Loucy (cell line): ENCODE results near the gene NECAP2.
A peak's percentile ranks its signal among the peaks of the same experiment; 100 is the strongest.
"Not testable (repeated sequence)": the region's sequence is repeated elsewhere in the genome, so short reads cannot be mapped to it uniquely, and the experiment has no call there.

Experiments
- H2AFZ ChIP-seq: fragments of 200-600 bp; sonication (generic); 2 replicates; pipeline ENCODE4 v1.6.0; 2016; ENCODE audit warnings: antibody characterized with exemption, mild to moderate bottlenecking, low read length, moderate library complexity
- H3F3A ChIP-seq: fragments of 200-600 bp; 2 replicates; pipeline ENCODE4 v1.6.0; 2016; ENCODE audit warnings: antibody characterized with exemption, low read depth, mild to moderate bottlenecking
- H3K27me3 ChIP-seq: fragments of 200-600 bp; sonication (generic); 2 replicates; pipeline ENCODE4 v1.6.1; 2014; ENCODE audit warnings: low read length, mild to moderate bottlenecking; ENCODE audit not compliant: insufficient read depth, poor library complexity, severe bottlenecking
- H3K36me3 ChIP-seq: fragments of 200-600 bp; sonication (generic); 2 replicates; pipeline ENCODE4 v1.6.1; 2016; ENCODE audit warnings: low read length; ENCODE audit not compliant: insufficient read depth
- H3K4me1 ChIP-seq: fragments of 200-600 bp; sonication (generic); 2 replicates; pipeline ENCODE4 v1.5.1; 2014; ENCODE audit warnings: low read length, mild to moderate bottlenecking; ENCODE audit not compliant: insufficient read depth, poor library complexity, severe bottlenecking
- H3K4me2 ChIP-seq: fragments of 200-600 bp; sonication (generic); 2 replicates; pipeline ENCODE4 v1.6.0; 2014; ENCODE audit warnings: antibody characterized with exemption, low read length, low read depth, mild to moderate bottlenecking; ENCODE audit not compliant: poor library complexity, severe bottlenecking
- H3K4me3 ChIP-seq: fragments of 200-600 bp; sonication (generic); 2 replicates; pipeline ENCODE4 v1.5.1; 2014; ENCODE audit warnings: low read length, mild to moderate bottlenecking, mixed read lengths; ENCODE audit not compliant: poor library complexity, severe bottlenecking
- H3K79me2 ChIP-seq: fragments of 200-600 bp; sonication (generic); 2 replicates; pipeline ENCODE4 v1.6.1; 2014; ENCODE audit warnings: low read length; ENCODE audit not compliant: insufficient read depth
- H3K9ac ChIP-seq: fragments of 200-600 bp; sonication (generic); 2 replicates; pipeline ENCODE4 v1.6.0; 2014; ENCODE audit warnings: mild to moderate bottlenecking, low read depth, low read length, moderate library complexity; ENCODE audit not compliant: poor library complexity, severe bottlenecking
- H3K9me2 ChIP-seq: fragments of 200-600 bp; sonication (generic); replicated peaks from 2 replicates; pipeline ENCODE4 v1.6.1; 2016; ENCODE audit warnings: low read depth, low read length, mixed read lengths
- H3K9me3 ChIP-seq: fragments of 200-600 bp; sonication (generic); 2 replicates; pipeline ENCODE4 v1.6.1; 2014; ENCODE audit warnings: mild to moderate bottlenecking, antibody characterized with exemption, low read length, low read depth; ENCODE audit not compliant: insufficient read depth
- H4K20me1 ChIP-seq: fragments of 200-600 bp; sonication (generic); 2 replicates; pipeline ENCODE4 v1.6.0; 2014; ENCODE audit warnings: antibody characterized with exemption, low read length, mild to moderate bottlenecking; ENCODE audit not compliant: insufficient read depth, poor library complexity, severe bottlenecking
- EZH2phosphoT487 ChIP-seq: fragments of 200-600 bp; IDR thresholded peaks from 2 replicates; pipeline ENCODE4 v1.6.1; 2018; ENCODE audit warnings: antibody characterized with exemption, mild to moderate bottlenecking, moderate library complexity, borderline replicate concordance
- TF ChIP-seq, protein P1 (sequence below): fragments of 200-600 bp; sonication (generic); conservative IDR thresholded peaks from 2 replicates; pipeline ENCODE4 v1.5.1; 2014; ENCODE audit warnings: mild to moderate bottlenecking, antibody characterized with exemption, low read length

Gene NECAP2

DNA sequence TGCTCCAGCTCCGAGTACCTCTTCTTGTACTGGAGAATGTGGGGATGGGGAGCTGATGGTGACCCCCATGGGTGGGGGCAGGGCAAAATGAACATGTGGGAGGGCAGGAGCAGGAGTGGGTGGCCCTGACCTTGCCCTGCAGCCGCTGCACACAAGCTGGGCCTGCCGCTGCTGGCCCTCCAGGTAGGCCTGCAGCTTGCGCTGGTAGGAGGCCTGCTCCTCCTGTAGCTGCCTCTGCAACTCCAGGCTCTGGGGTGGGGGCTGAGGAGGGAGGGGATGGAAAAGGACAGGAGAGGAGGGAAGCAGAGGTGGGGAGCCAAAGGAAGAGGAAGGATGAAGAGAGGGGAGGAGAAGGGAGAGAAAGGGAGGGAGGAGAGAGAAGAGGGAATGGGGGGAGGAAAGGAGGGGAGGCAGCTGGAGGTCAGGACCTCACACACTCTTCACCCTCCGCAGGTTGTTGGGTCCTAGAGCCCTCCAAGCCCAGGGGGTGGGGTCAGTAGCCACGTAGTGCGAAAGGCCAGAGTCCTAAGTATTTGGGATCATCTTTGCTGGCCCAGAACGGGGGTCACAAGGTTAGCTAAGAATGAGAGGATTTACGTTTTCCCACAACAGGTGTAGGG, 50.6 kb downstream of the NECAP2 start:
- H3K27me3 ChIP-seq: no peaks in the 10 kb centered on the region
- H4K20me1 ChIP-seq: no peaks in the 10 kb centered on the region
- no peaks in the 10 kb centered on the region for H3K4me1 ChIP-seq
- no peaks in the 10 kb centered on the region for H3K9me3 ChIP-seq
- H3K4me2 ChIP-seq: no peak overlapping the region
- H3K9ac ChIP-seq: no peak overlapping the region
- H3K9me2 ChIP-seq: no peaks in the 10 kb centered on the region
- TF ChIP-seq EZH2phosphoT487: no peak
- no peaks in the 10 kb centered on the region for H3K36me3 ChIP-seq
- H3K79me2 ChIP-seq: no peaks in the 10 kb centered on the region
- H2AFZ ChIP-seq: no peak overlapping the region
- no peaks in the 10 kb centered on the region for H3F3A ChIP-seq
- no peak overlapping the region for H3K4me3 ChIP-seq

DNA sequence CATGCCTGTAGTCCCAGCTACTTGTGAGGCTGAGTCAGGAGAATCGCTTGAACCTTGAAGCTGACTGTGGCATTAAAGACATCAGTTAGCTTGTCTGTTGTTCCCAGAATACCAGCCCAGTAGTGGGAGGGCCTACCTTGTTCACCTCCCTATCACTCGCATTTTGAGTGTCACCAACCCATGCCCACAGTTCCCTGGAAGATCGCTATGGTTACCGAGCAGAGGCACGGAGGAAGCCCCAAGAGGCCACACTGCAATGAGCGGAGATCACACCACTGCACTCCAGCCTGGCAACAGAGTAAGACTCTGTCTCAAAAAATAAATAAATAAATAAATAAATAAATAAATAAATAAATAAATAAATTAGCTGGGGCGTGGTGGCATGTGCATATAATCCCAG, 52.4 kb downstream of the NECAP2 start:
- not testable (repeated sequence) for H3K9ac ChIP-seq, H3K9me3 ChIP-seq, H3K4me3 ChIP-seq, H3K36me3 ChIP-seq, H3K4me1 ChIP-seq, H3K27me3 ChIP-seq, H3K4me2 ChIP-seq, H3K79me2 ChIP-seq, H3K9me2 ChIP-seq, H2AFZ ChIP-seq, H3F3A ChIP-seq, H4K20me1 ChIP-seq

DNA sequence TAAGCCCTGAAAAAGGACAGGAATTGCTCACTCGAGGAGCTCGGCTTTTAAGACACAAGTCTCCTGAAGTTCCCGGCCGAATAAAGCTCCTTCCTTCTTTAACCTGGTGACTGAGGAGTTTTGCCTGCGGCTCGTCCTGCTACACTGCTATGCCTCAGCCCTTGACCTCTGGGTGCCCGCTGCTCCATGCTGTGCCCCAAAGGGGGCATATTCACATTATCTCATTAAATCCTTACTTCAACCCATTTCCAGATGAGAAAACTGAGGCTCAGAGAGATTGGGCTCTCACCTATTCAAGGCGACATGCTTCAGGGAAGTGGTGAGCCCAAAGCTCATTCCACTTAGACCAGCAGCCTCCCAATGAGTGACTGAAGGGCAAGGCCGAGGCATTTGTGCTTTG, 53.2 kb downstream of the NECAP2 start:
- not testable (repeated sequence) for H3K4me3 ChIP-seq, H3K79me2 ChIP-seq, H3K27me3 ChIP-seq, H3K9ac ChIP-seq, H2AFZ ChIP-seq, H3K9me2 ChIP-seq, H3K4me1 ChIP-seq, H3K4me2 ChIP-seq, H3K36me3 ChIP-seq, H3F3A ChIP-seq, H3K9me3 ChIP-seq, H4K20me1 ChIP-seq

DNA sequence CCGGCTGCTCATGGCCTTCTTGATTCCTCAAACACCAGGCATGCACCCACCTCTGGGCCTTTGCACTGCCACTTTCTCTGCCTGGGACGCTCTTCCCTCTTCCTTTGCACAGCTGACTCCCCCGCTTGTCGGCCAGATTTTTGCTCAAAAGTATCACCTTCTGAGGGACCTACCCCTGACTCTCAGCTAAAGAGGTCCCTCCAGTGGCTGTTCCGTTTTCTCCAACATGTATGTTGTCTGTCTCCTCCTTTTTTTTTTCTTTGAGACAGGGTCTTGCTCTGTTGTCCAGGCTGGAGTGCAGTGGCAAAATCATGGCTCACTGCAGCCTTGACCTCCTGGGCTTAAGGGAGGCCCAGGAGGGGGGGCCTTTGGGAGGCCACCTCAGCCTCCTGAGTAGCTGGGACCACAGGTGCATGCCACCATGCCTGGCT, 57.0 kb downstream of the NECAP2 start:
- not testable (repeated sequence) for H4K20me1 ChIP-seq, H3F3A ChIP-seq, H3K4me2 ChIP-seq, H3K9ac ChIP-seq, H3K4me3 ChIP-seq, H3K27me3 ChIP-seq, H3K79me2 ChIP-seq, H3K4me1 ChIP-seq, H2AFZ ChIP-seq, H3K9me2 ChIP-seq, H3K36me3 ChIP-seq, H3K9me3 ChIP-seq
- TF ChIP-seq, protein P1, sequence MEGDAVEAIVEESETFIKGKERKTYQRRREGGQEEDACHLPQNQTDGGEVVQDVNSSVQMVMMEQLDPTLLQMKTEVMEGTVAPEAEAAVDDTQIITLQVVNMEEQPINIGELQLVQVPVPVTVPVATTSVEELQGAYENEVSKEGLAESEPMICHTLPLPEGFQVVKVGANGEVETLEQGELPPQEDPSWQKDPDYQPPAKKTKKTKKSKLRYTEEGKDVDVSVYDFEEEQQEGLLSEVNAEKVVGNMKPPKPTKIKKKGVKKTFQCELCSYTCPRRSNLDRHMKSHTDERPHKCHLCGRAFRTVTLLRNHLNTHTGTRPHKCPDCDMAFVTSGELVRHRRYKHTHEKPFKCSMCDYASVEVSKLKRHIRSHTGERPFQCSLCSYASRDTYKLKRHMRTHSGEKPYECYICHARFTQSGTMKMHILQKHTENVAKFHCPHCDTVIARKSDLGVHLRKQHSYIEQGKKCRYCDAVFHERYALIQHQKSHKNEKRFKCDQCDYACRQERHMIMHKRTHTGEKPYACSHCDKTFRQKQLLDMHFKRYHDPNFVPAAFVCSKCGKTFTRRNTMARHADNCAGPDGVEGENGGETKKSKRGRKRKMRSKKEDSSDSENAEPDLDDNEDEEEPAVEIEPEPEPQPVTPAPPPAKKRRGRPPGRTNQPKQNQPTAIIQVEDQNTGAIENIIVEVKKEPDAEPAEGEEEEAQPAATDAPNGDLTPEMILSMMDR: peak; percentile 25; the same call in 1 of the 2 replicates

DNA sequence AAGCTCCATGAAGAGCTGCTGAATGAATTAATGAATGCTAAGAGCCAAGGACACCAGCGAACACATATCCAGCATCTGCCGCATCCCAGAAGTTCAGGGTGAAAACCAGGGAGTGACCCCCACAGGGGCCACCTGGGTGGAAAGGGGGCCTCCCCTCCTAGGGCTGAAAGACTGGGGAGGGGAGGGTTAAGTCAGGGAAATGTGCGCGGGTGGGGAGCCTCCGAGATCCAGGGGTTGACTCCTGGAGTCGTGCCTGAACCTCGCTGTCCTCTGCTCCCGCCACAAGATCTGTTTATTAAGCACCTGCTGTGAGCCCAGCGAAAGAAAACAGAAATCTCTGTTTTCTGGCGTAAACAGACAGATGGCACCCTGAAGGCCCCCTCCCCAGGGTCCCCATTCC, 57.5 kb downstream of the NECAP2 start:
- Histone ChIP-seq H3K9ac (peak overlapping the region; percentile 59), H3K4me3 (peak overlapping the region; percentile 87), H3K4me2 (peak overlapping the region; percentile 93)
- H3K9me2 ChIP-seq, H3K36me3 ChIP-seq, H4K20me1 ChIP-seq, H3K4me1 ChIP-seq, H3K79me2 ChIP-seq, H3F3A ChIP-seq, H3K9me3 ChIP-seq, H3K27me3 ChIP-seq, H2AFZ ChIP-seq: not testable (repeated sequence)
